GM18526 (cell line): Measurements from ENCODE around the gene SATB1.

Experiments
- POLR2A ChIP-seq: IDR thresholded peaks from 3 replicates; pipeline ENCODE4 v1.6.1; 2011; ENCODE audit not compliant: insufficient read length; ENCODE audit errors: extremely low read depth

Gene SATB1

GRCh38 chr3:18440066-18440722 lies 15.1 kb upstream of the SATB1 start:
- TF ChIP-seq POLR2A: no peak

DNA sequence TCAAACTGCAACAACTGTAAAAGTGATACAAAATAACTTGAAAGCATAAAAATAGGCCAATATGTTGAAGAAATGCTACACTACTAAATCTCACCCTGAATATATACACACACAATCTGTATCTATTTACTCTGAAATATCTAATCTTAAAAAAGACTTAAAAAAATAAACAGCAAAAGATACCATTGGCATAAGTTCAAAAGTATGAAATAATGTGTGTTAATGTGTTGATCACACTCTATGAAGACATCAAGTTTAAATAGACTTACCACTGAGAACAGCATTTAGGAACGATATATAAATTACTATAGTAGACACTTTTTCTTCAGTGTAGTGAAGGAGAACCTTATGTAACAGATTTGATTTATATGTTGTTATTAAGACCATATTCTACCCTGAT lies 14.1 kb upstream of the SATB1 start:
- TF ChIP-seq POLR2A: no peak

- TF ChIP-seq POLR2A: no peak
Measured at GRCh38 chr3:18438586-18438985, 13.4 kb upstream of the SATB1 start.

GRCh38 chr3:18436213-18436612 lies 11.1 kb upstream of the SATB1 start:
- TF ChIP-seq POLR2A: no peak

- no peak for TF ChIP-seq POLR2A
Measured at GRCh38 chr3:18434711-18435110, 9.6 kb upstream of the SATB1 start.

DNA sequence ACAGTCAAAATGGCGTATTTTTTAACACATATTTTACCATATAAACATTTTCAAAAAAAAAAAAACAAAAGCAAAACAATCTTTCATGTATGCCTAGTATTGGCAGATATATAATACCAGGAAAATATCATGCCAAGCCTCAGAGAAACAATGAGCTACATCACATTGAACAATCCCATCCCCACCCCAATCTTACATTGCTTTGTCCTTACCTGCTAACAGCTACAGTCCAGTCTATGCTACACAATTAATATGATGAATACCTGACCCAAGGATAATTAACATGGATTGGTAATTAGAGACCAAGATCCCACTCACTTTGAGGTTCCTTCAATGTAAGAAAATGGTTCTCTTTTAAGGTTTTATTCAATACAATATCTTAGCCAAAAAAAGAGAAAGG lies 7.6 kb upstream of the SATB1 start:
- TF ChIP-seq POLR2A: no peak

- TF ChIP-seq POLR2A: no peak
Measured at GRCh38 chr3:18431266-18431665, 6.1 kb upstream of the SATB1 start.

DNA sequence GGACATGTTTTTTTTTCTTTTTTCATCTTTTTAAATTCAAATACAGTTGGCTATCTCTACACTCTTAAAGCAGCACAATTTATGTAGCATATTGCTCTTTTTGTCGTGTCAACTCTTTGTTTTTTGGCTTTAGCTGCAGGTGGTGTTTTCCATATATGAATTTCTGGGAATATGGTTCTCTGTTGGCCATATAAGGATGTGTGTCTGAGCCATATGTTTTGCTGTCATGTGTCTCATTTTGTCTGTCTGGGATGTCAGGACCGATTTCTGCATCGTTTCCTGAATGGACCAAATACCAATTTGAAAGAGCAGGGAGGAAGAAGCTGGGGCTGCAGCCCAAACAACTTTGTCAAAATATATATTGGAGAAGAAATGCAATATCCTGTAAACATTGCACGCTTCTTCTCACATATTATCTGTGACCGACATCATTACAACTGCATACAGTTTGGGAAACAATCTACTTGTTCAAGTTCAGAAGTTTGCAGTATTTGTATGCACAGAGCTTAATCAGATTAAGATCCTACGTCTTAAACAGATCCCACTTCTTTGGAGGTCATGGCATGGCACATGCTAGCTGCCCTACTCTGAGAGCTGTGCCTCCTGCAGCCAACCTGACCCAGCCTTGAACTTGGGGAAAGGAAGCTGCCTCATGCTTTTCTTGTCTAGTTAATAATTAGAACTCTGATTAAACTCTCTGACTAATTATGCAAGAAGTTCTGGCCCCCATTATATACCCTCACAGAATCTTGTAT lies 4.0 kb upstream of the SATB1 start:
- TF ChIP-seq POLR2A: no peak

GRCh38 chr3:18428036-18428435 lies 2.9 kb upstream of the SATB1 start:
- no peak for TF ChIP-seq POLR2A

DNA sequence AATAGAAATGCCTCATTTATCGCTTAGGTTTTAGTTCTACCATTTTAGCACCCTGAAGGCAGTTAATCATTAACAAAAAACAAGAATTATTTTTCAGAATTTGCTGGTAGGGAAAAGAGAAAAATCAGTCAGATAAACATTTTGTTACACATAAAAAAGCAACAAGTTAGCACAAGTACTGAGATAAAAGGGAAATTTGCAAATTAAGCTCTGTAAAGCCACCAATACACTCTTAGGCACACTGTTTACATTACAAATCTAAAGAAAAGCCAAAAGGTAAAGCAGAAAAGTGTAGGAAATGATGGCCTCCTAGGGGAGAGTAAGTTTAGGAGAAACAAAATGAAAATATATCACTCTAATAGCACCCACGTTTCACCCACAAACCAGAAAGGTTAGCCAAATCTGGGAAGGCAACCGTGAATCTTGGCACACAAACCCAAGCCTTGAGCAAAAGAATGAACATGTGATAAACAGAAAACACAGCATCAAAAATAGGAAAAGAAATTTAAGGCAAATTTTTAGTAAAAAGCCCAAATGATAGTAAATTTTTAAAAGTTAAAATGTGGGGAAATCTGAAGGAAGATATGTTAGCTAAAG lies 1.6 kb upstream of the SATB1 start:
- TF ChIP-seq POLR2A: no peak

- TF ChIP-seq POLR2A: no peak
Measured at GRCh38 chr3:18425641-18426257, 610 bp upstream of the SATB1 start.

DNA sequence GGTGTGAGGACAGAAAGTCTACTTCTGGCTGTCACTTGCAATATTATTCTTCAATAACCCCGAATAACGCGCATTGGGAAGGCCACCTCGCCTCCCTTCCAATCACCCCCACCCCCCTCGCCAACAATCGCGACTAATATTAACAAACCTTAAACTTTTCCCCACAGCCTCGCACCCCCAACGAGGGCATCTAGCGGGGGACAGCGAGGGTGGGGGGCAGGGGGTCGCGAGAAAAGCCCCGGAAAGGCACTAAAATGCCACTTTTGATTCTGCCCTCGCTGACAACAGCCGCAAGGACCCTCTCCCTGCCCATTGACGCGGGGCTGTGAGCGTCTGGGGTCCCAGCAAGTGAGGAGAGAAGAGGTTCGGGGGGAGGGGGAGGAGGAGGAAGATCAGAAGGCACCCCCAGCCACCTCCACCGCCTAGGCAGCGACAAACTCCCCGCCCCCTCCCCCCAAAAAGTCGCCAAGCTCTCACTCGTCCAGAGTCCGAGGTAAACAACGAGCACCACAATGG lies 868 bp downstream of the SATB1 start:
- TF ChIP-seq POLR2A: no peak

- TF ChIP-seq POLR2A: no peak
Measured at GRCh38 chr3:18423401-18424212, 1.5 kb downstream of the SATB1 start.

GRCh38 chr3:18422972-18423371 lies 2.2 kb downstream of the SATB1 start:
- no peak for TF ChIP-seq POLR2A

DNA sequence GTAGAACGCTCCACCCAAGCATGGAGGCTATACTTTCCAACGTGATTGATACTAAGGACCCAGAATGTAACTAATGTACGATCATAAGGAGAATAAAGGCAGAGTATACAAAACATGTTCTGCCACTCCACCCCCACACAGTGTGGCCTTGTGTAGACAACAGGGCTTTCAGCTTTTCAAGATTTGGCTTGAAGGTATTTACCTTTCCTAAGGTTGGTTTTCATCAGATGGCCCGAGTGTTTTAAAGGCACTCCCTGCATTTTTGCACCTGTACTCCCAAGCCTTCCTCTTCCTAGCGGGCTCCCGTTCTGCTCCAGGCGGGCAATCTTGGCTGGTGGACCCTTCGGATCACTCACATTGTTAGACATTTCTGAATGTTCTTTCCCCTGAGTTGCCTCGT lies 4.6 kb downstream of the SATB1 start:
- TF ChIP-seq POLR2A: no peak

DNA sequence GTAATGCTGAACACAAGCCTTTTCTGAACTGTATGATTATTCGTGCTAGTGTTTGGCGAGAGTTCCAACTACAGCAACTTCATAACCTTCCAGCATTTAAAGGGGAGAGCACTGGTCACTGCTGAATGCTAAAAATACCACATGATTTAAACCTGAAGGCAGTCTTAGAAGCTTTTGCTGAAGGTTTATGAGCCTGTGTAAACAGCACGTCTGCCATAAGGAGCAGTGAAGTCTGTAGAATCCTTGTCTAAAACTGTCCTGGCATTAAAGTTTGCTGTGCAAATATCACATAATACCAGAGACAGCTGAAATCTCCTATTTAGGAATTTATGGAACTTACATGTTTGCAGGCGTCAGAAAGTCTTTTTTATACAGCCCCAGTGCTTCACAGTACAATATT lies 5.9 kb downstream of the SATB1 start:
- no peak for TF ChIP-seq POLR2A
